Chondrocyte (in vitro differentiated cells): ENCODE results near the gene TMEM117. TPM values are rescaled to one million over a fixed set of nuclear protein-coding genes. Genes with fewer than 3 reads are reported as not detected.

ENCODE experiments used
- DNase-seq: peaks from one replicate; pipeline ENCODE4 v3.0.0; 2021; ENCODE audit warnings: mixed read lengths, low spot score
- H3K27ac Mint-ChIP-seq: one replicate; pipeline ENCODE4 v1.8.0; 2021; ENCODE audit warnings: mild to moderate bottlenecking, moderate library complexity, mixed read lengths; ENCODE audit not compliant: unreplicated experiment
- H3K27me3 Mint-ChIP-seq: 2 replicates; pipeline ENCODE4 v1.8.0; 2021; ENCODE audit warnings: low read depth, mixed read lengths
- H3K36me3 Mint-ChIP-seq: 2 replicates; pipeline ENCODE4 v1.8.0; 2021; ENCODE audit warnings: low read depth, mixed read lengths
- H3K4me1 Mint-ChIP-seq: 2 replicates; pipeline ENCODE4 v1.8.0; 2021; ENCODE audit warnings: low read depth, mild to moderate bottlenecking, mixed read lengths
- H3K4me3 Mint-ChIP-seq: one replicate; pipeline ENCODE4 v1.8.0; 2021; ENCODE audit warnings: mild to moderate bottlenecking, moderate library complexity, mixed read lengths; ENCODE audit not compliant: unreplicated experiment
- H3K9me3 Mint-ChIP-seq: 2 replicates; pipeline ENCODE4 v1.8.0; 2021; ENCODE audit warnings: low read depth, mixed read lengths
- CTCF ChIP-seq: fragments of 200-600 bp; sonication (generic); IDR thresholded peaks from 2 replicates; pipeline ENCODE4 v1.5.0; 2021; ENCODE audit warnings: antibody characterized with exemption, mild to moderate bottlenecking, moderate library complexity
- total RNA-seq: library from RNA; stranded (reverse); gene quantifications from 3 replicates; pipeline ENCODE4 v1.2.1, GENCODE V29; 2021

The TMEM117 gene
- total RNA-seq, 1 donor from 2014 or later: 15.5 TPM

- Mint-ChIP-seq H3K27me3 (no peaks in the 10 kb centered on the region), H3K9me3 (peaks cover 7% of the 10 kb centered on the region), H3K4me3 (no peak overlapping the region), H3K27ac (no peak overlapping the region), H3K4me1 (peaks cover 10% of the 10 kb centered on the region), H3K36me3 (peaks cover 2% of the 10 kb centered on the region)
- no peak for TF ChIP-seq CTCF
- no peak for DNase-seq
Observed at GRCh38 chr12:44098786-44099185, 262.9 kb downstream of the TMEM117 start.

- H3K27me3 Mint-ChIP-seq: no peaks in the 10 kb centered on the region
- no peak for DNase-seq
- TF ChIP-seq CTCF: no peak
- H3K4me1 Mint-ChIP-seq: peaks cover 10% of the 10 kb centered on the region
- no peak overlapping the region for H3K4me3 Mint-ChIP-seq
- H3K36me3 Mint-ChIP-seq: peaks cover 2% of the 10 kb centered on the region
- peaks cover 7% of the 10 kb centered on the region for H3K9me3 Mint-ChIP-seq
- no peak overlapping the region for H3K27ac Mint-ChIP-seq
Observed at GRCh38 chr12:44099486-44099885, 263.6 kb downstream of the TMEM117 start.

GRCh38 chr12:44100264-44100663, 264.4 kb downstream of the TMEM117 start:
- TF ChIP-seq CTCF: no peak
- Mint-ChIP-seq H3K27me3 (no peaks in the 10 kb centered on the region), H3K27ac (no peak overlapping the region), H3K9me3 (peaks cover 5% of the 10 kb centered on the region), H3K36me3 (peaks cover 2% of the 10 kb centered on the region), H3K4me3 (no peak overlapping the region), H3K4me1 (peaks cover 10% of the 10 kb centered on the region)
- no peak for DNase-seq

- H3K9me3 Mint-ChIP-seq: peaks cover 2% of the 10 kb centered on the region
- H3K4me3 Mint-ChIP-seq: no peak overlapping the region
- H3K36me3 Mint-ChIP-seq: no peaks in the 10 kb centered on the region
- H3K27ac Mint-ChIP-seq: no peak overlapping the region
- no peaks in the 10 kb centered on the region for H3K27me3 Mint-ChIP-seq
- no peak for TF ChIP-seq CTCF
- no peak for DNase-seq
- H3K4me1 Mint-ChIP-seq: peaks cover 10% of the 10 kb centered on the region
Observed at GRCh38 chr12:44101475-44101874, 265.6 kb downstream of the TMEM117 start.

GRCh38 chr12:44114906-44115305, 279.0 kb downstream of the TMEM117 start:
- no peaks in the 10 kb centered on the region for H3K27me3 Mint-ChIP-seq
- H3K4me3 Mint-ChIP-seq: no peak overlapping the region
- no peaks in the 10 kb centered on the region for H3K4me1 Mint-ChIP-seq
- H3K9me3 Mint-ChIP-seq: no peaks in the 10 kb centered on the region
- no peak for DNase-seq
- no peak overlapping the region for H3K27ac Mint-ChIP-seq
- TF ChIP-seq CTCF: no peak
- H3K36me3 Mint-ChIP-seq: no peaks in the 10 kb centered on the region
